HepG2 (cell line): ENCODE measurements around the gene TRIAP1. TPM values are rescaled to one million over a fixed set of nuclear protein-coding genes. Genes with fewer than 3 reads are reported as not detected.

Experiments
- GABPA ChIP-seq, 2 experiments: IDR thresholded peaks; 2 replicates each; pipeline ENCODE4 v1.6.1; 2011 to 2016; ENCODE audit warnings: low read depth in 2 of 2, low read length in 1 of 2, missing biosample characterization in 1 of 2, missing genetic modification characterization in 1 of 2
- MAFG ChIP-seq: sonication (generic); formaldehyde crosslinking; IDR thresholded peaks from 2 replicates; pipeline ENCODE4 v1.5.1; 2020; ENCODE audit warnings: mild to moderate bottlenecking, missing genetic modification reagents
- SNAI1 ChIP-seq: sonication (generic); formaldehyde crosslinking; IDR thresholded peaks from 2 replicates; pipeline ENCODE4 v1.5.0; 2020; ENCODE audit warnings: mild to moderate bottlenecking, missing genetic modification reagents, borderline replicate concordance
- TGIF2 ChIP-seq: IDR thresholded peaks from 2 replicates; pipeline ENCODE4 v1.6.1; 2016; ENCODE audit warnings: control low read depth, missing compliant biosample characterization
- XRCC5 ChIP-seq: fragments of 200-400 bp; formaldehyde crosslinking; optimal IDR thresholded peaks from 2 replicates; pipeline ENCODE3; 2017; ENCODE audit warnings: mild to moderate bottlenecking, low read length
- ZBTB38 ChIP-seq: sonication (generic); formaldehyde crosslinking; IDR thresholded peaks from 2 replicates; pipeline ENCODE4 v1.5.1; 2020; ENCODE audit warnings: mild to moderate bottlenecking, missing genetic modification reagents
- ZFX ChIP-seq: sonication (generic); formaldehyde crosslinking; IDR thresholded peaks from 2 replicates; pipeline ENCODE4 v1.4.0; 2020; ENCODE audit warnings: mild to moderate bottlenecking, low read depth, missing genetic modification reagents, moderate library complexity
- ZNF121 ChIP-seq: sonication (generic); formaldehyde crosslinking; IDR thresholded peaks from 2 replicates; pipeline ENCODE4 v1.5.0; 2020; ENCODE audit warnings: mild to moderate bottlenecking, missing genetic modification reagents
- ZNF143 ChIP-seq: sonication (generic); formaldehyde crosslinking; IDR thresholded peaks from 2 replicates; pipeline ENCODE4 v1.4.0; 2020; ENCODE audit warnings: missing genetic modification reagents
- ZNF282 ChIP-seq: fragments of 450-650 bp; IDR thresholded peaks from 2 replicates; pipeline ENCODE4 v1.6.1; 2018; ENCODE audit not compliant: partially characterized antibody
- ZNF737 ChIP-seq: sonication (generic); formaldehyde crosslinking; IDR thresholded peaks from 2 replicates; pipeline ENCODE4 v1.5.0; 2020; ENCODE audit warnings: missing genetic modification reagents, mild to moderate bottlenecking, borderline replicate concordance
- ZNF761 ChIP-seq: sonication (generic); formaldehyde crosslinking; conservative IDR thresholded peaks from 2 replicates; pipeline ENCODE4 v1.4.0; 2020; ENCODE audit warnings: mild to moderate bottlenecking, missing genetic modification reagents
- polyA plus RNA-seq, 8 experiments: library from polyadenylated mRNA; depleted of rRNA in 3 of 8; stranded (reverse) in 7 of 8; unstranded in 1 of 8; fragments of >200 nt; fragmentation: Illumina TruSeq in 4 of 8; extraction: Trizol in 4 of 8; gene quantifications; 2 replicates each; pipeline versions ENCODE4 v1.2.1 to v1.2.3, GENCODE V29; 2011 to 2016; ENCODE audit warnings: low read depth in 4 of 8, missing spikeins in 1 of 8, mixed read lengths in 1 of 8; ENCODE audit not compliant: insufficient read depth in 1 of 8
- total RNA-seq, 5 experiments: library from RNA; depleted of rRNA; stranded (reverse); fragments of >200 nt; fragmentation: Illumina TruSeq; extraction: Trizol; gene quantifications; 2 replicates each; pipeline ENCODE4 v1.2.3, GENCODE V29; 2016; ENCODE audit warnings: low read depth in 1 of 5
- TF ChIP-seq, protein P1 (sequence below): sonication (generic); formaldehyde crosslinking; IDR thresholded peaks from 2 replicates; pipeline ENCODE4 v1.5.0; 2020; ENCODE audit warnings: mild to moderate bottlenecking, missing genetic modification reagents, borderline replicate concordance
- TF ChIP-seq, protein P2 (sequence below): sonication (generic); formaldehyde crosslinking; IDR thresholded peaks from 2 replicates; pipeline ENCODE4 v1.4.0; 2020; ENCODE audit warnings: missing genetic modification reagents
- TF ChIP-seq, protein P3 (sequence below): sonication (generic); formaldehyde crosslinking; IDR thresholded peaks from 2 replicates; pipeline ENCODE4 v1.5.1; 2020; ENCODE audit warnings: missing genetic modification reagents, mild to moderate bottlenecking, borderline replicate concordance
- TF ChIP-seq, protein P4 (sequence below): sonication (generic); formaldehyde crosslinking; IDR thresholded peaks from 2 replicates; pipeline ENCODE4 v1.8.0; 2022; ENCODE audit warnings: mild to moderate bottlenecking, missing genetic modification reagents, moderate library complexity

TRIAP1 gene
- total and polyA plus RNA-seq, 2 of the 13 experiments (the other 11 are each of a cell fraction or from before 2014, with no cell fraction given), result 55.0 to 117 TPM

DNA sequence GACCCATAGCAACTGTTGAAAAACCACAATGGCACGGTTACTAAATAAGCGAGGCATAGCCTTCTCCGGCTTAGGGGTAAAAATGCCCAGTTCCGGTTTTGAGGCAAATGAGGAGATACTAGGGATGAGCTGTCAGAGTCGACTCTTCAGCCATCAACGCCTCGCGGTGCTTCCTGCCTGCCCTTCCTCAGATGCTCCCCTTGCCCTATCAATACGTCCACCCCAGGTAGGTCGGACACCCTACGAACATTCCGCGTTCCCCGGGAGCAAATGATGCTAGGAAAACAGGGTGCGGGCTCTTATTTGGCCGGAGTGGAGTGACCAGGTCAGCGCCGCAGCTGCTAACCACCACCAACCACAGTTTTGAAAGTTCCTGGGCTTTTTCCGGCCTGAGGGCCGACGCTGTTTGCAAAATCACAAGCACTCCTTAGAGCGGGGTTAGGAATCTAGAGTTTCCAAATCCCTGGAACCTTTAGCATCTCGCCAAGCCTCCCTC is 22.2 kb upstream of the TRIAP1 start (continued):
- TF ChIP-seq, protein P1, sequence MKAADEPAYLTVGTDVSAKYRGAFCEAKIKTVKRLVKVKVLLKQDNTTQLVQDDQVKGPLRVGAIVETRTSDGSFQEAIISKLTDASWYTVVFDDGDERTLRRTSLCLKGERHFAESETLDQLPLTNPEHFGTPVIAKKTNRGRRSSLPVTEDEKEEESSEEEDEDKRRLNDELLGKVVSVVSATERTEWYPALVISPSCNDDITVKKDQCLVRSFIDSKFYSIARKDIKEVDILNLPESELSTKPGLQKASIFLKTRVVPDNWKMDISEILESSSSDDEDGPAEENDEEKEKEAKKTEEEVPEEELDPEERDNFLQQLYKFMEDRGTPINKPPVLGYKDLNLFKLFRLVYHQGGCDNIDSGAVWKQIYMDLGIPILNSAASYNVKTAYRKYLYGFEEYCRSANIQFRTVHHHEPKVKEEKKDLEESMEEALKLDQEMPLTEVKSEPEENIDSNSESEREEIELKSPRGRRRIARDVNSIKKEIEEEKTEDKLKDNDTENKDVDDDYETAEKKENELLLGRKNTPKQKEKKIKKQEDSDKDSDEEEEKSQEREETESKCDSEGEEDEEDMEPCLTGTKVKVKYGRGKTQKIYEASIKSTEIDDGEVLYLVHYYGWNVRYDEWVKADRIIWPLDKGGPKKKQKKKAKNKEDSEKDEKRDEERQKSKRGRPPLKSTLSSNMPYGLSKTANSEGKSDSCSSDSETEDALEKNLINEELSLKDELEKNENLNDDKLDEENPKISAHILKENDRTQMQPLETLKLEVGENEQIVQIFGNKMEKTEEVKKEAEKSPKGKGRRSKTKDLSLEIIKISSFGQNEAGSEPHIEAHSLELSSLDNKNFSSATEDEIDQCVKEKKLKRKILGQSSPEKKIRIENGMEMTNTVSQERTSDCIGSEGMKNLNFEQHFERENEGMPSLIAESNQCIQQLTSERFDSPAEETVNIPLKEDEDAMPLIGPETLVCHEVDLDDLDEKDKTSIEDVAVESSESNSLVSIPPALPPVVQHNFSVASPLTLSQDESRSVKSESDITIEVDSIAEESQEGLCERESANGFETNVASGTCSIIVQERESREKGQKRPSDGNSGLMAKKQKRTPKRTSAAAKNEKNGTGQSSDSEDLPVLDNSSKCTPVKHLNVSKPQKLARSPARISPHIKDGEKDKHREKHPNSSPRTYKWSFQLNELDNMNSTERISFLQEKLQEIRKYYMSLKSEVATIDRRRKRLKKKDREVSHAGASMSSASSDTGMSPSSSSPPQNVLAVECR (CRISPR knock-in tag), result peak; percentile 59
- TF ChIP-seq ZNF761 (CRISPR knock-in tag) (0 out of 2 replicates have a peak, but pooled peaks have one; percentile 32), ZNF282 (no peak), MAFG (CRISPR knock-in tag) (no peak), SNAI1 (CRISPR knock-in tag) (no peak), XRCC5 (peak; percentile 46), ZFX (CRISPR knock-in tag) (0 out of 2 replicates have a peak, but pooled peaks have one; percentile 49), ZNF737 (CRISPR knock-in tag) (no peak), ZNF143 (CRISPR knock-in tag) (0 out of 2 replicates have a peak, but pooled peaks have one; percentile 12), ZNF121 (CRISPR knock-in tag) (no peak), TGIF2 (CRISPR knock-in tag) (peak; percentile 65; the same call in 1 of the 2 replicates), ZBTB38 (CRISPR knock-in tag) (no peak), GABPA (IDR thresholded peaks at IDR 0.05; ENCODE audit: low read depth, low read length) (no peak), GABPA (CRISPR knock-in tag; IDR thresholded peaks at IDR 0.05; ENCODE audit: low read depth) (0 out of 2 replicates have a peak, but pooled peaks have one; percentile 18)
- TF ChIP-seq, protein P2, sequence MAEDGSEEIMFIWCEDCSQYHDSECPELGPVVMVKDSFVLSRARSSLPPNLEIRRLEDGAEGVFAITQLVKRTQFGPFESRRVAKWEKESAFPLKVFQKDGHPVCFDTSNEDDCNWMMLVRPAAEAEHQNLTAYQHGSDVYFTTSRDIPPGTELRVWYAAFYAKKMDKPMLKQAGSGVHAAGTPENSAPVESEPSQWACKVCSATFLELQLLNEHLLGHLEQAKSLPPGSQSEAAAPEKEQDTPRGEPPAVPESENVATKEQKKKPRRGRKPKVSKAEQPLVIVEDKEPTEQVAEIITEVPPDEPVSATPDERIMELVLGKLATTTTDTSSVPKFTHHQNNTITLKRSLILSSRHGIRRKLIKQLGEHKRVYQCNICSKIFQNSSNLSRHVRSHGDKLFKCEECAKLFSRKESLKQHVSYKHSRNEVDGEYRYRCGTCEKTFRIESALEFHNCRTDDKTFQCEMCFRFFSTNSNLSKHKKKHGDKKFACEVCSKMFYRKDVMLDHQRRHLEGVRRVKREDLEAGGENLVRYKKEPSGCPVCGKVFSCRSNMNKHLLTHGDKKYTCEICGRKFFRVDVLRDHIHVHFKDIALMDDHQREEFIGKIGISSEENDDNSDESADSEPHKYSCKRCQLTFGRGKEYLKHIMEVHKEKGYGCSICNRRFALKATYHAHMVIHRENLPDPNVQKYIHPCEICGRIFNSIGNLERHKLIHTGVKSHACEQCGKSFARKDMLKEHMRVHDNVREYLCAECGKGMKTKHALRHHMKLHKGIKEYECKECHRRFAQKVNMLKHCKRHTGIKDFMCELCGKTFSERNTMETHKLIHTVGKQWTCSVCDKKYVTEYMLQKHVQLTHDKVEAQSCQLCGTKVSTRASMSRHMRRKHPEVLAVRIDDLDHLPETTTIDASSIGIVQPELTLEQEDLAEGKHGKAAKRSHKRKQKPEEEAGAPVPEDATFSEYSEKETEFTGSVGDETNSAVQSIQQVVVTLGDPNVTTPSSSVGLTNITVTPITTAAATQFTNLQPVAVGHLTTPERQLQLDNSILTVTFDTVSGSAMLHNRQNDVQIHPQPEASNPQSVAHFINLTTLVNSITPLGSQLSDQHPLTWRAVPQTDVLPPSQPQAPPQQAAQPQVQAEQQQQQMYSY (CRISPR knock-in tag), result peak; percentile 96
- TF ChIP-seq, protein P3, sequence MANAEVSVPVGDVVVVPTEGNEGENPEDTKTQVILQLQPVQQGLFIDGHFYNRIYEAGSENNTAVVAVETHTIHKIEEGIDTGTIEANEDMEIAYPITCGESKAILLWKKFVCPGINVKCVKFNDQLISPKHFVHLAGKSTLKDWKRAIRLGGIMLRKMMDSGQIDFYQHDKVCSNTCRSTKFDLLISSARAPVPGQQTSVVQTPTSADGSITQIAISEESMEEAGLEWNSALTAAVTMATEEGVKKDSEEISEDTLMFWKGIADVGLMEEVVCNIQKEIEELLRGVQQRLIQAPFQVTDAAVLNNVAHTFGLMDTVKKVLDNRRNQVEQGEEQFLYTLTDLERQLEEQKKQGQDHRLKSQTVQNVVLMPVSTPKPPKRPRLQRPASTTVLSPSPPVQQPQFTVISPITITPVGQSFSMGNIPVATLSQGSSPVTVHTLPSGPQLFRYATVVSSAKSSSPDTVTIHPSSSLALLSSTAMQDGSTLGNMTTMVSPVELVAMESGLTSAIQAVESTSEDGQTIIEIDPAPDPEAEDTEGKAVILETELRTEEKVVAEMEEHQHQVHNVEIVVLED (CRISPR knock-in tag), result 0 out of 2 replicates have a peak, but pooled peaks have one; percentile 19
- TF ChIP-seq, protein P4, sequence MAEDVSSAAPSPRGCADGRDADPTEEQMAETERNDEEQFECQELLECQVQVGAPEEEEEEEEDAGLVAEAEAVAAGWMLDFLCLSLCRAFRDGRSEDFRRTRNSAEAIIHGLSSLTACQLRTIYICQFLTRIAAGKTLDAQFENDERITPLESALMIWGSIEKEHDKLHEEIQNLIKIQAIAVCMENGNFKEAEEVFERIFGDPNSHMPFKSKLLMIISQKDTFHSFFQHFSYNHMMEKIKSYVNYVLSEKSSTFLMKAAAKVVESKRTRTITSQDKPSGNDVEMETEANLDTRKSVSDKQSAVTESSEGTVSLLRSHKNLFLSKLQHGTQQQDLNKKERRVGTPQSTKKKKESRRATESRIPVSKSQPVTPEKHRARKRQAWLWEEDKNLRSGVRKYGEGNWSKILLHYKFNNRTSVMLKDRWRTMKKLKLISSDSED, result no peak
